Astrocyte (in vitro differentiated cells and primary cell): Measurements from ENCODE around the gene CXCR4. TPM values are rescaled to one million over a fixed set of nuclear protein-coding genes. Genes with fewer than 3 reads are reported as not detected.

Experiments
- DNase-seq: peaks from one replicate; pipeline ENCODE4 v3.0.0-alpha.2; 2010; ENCODE audit warnings: low read depth
- FAIRE-seq: peaks from 2 replicates; lab custom pipeline; 2011; peaks lifted over from hg19 to GRCh38; lab: Jason Lieb, UNC
- H2AFZ ChIP-seq: 2 replicates; pipeline ENCODE4 v1.6.0; 2012; ENCODE audit warnings: low read depth, low read length, inconsistent platforms
- H3K27ac ChIP-seq: 2 replicates; pipeline ENCODE4 v1.5.1; 2011; ENCODE audit warnings: low read depth, low read length, inconsistent platforms
- H3K27me3 ChIP-seq: 2 replicates; pipeline ENCODE4 v1.6.0; 2011; ENCODE audit warnings: low read length, inconsistent platforms; ENCODE audit not compliant: insufficient read depth
- H3K36me3 ChIP-seq: 2 replicates; pipeline ENCODE4 v1.5.1; 2011; ENCODE audit warnings: low read length, inconsistent platforms; ENCODE audit not compliant: insufficient read depth
- H3K4me1 ChIP-seq: 2 replicates; pipeline ENCODE4 v1.5.1; 2011; ENCODE audit warnings: low read length, inconsistent platforms; ENCODE audit not compliant: insufficient read depth
- H3K4me2 ChIP-seq: 2 replicates; pipeline ENCODE4 v1.6.0; 2012; ENCODE audit warnings: low read length, inconsistent platforms
- H3K4me3 ChIP-seq: 2 replicates; pipeline ENCODE4 v1.5.1; 2011; ENCODE audit warnings: low read depth, mild to moderate bottlenecking, low read length, inconsistent platforms; ENCODE audit not compliant: insufficient read depth
- H3K79me2 ChIP-seq: 2 replicates; pipeline ENCODE4 v1.6.0; 2012; ENCODE audit warnings: mild to moderate bottlenecking, low read length, inconsistent platforms; ENCODE audit not compliant: insufficient read depth
- H3K9ac ChIP-seq: 2 replicates; pipeline ENCODE4 v1.6.0; 2012; ENCODE audit warnings: mild to moderate bottlenecking, low read length, inconsistent platforms
- H3K9me3 ChIP-seq: 2 replicates; pipeline ENCODE4 v1.5.1; 2012; ENCODE audit warnings: low read depth, mild to moderate bottlenecking, low read length, inconsistent platforms; ENCODE audit not compliant: insufficient read depth
- H4K20me1 ChIP-seq: 2 replicates; pipeline ENCODE4 v1.6.0; 2012; ENCODE audit warnings: low read length, inconsistent platforms; ENCODE audit not compliant: insufficient read depth
- H3K27ac Mint-ChIP-seq: one replicate; pipeline ENCODE4 v1.8.0; 2021; ENCODE audit warnings: mild to moderate bottlenecking, mixed read lengths; ENCODE audit not compliant: unreplicated experiment
- H3K27me3 Mint-ChIP-seq: one replicate; pipeline ENCODE4 v1.8.0; 2021; ENCODE audit warnings: low read depth, mixed read lengths; ENCODE audit not compliant: unreplicated experiment
- H3K36me3 Mint-ChIP-seq: one replicate; pipeline ENCODE4 v1.8.0; 2021; ENCODE audit warnings: low read depth, mixed read lengths; ENCODE audit not compliant: unreplicated experiment
- H3K4me1 Mint-ChIP-seq: one replicate; pipeline ENCODE4 v1.8.0; 2021; ENCODE audit warnings: low read depth, mixed read lengths; ENCODE audit not compliant: unreplicated experiment
- H3K4me3 Mint-ChIP-seq: one replicate; pipeline ENCODE4 v1.8.0; 2021; ENCODE audit warnings: mild to moderate bottlenecking, moderate library complexity, mixed read lengths; ENCODE audit not compliant: unreplicated experiment
- H3K9me3 Mint-ChIP-seq: one replicate; pipeline ENCODE4 v1.8.0; 2021; ENCODE audit warnings: mild to moderate bottlenecking, mixed read lengths; ENCODE audit not compliant: unreplicated experiment
- EZH2 ChIP-seq: IDR thresholded peaks from 2 replicates; pipeline ENCODE4 v1.6.1; 2012; ENCODE audit warnings: mild to moderate bottlenecking, low read length, inconsistent platforms; ENCODE audit not compliant: insufficient read depth
- total RNA-seq: library from RNA; stranded (reverse); gene quantifications from 2 replicates; pipeline ENCODE4 v1.2.1, GENCODE V29; 2021
- TF ChIP-seq, protein P1 (sequence below): IDR thresholded peaks from 2 replicates; pipeline ENCODE4 v1.5.1; 2011; ENCODE audit warnings: low read depth, mild to moderate bottlenecking, inconsistent platforms, low read length, moderate library complexity; ENCODE audit not compliant: insufficient read depth

The CXCR4 gene
- total RNA-seq, 1 donor from 2014 or later: 4.1 TPM

DNA sequence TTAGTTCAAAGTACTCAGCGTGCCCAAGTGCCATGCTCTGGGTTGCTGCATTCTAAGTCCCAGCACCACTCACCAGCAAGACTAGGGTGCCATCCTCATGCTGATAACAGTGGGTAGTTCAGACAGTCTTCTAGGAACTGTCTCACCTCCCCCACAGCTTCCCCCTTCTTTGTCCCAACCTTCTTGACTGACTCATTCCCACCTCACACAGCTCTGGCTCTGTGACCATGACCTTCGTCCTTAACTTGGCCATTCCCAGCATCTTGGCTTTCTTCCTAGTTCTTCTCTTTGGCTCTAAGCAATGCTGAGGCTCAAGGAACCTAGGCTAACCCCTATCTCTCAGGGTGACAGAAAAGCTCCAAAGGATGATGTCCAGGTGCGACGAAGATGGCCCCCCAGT, 20.0 kb upstream of the CXCR4 start:
- H3K4me3 ChIP-seq: no peak overlapping the region
- H3K79me2 ChIP-seq: no peaks in the 10 kb centered on the region
- H2AFZ ChIP-seq: no peak overlapping the region
- H4K20me1 ChIP-seq: no peaks in the 10 kb centered on the region
- Mint-ChIP-seq H3K9me3 (no peaks in the 10 kb centered on the region), H3K27me3 (peaks cover 4% of the 10 kb centered on the region), H3K36me3 (no peaks in the 10 kb centered on the region), H3K27ac (no peak overlapping the region), H3K4me3 (no peak overlapping the region), H3K4me1 (peaks cover 21% of the 10 kb centered on the region)
- FAIRE-seq (no peak), DNase-seq (no peak)
- no peaks in the 10 kb centered on the region for H3K9me3 ChIP-seq
- TF ChIP-seq, protein P1, sequence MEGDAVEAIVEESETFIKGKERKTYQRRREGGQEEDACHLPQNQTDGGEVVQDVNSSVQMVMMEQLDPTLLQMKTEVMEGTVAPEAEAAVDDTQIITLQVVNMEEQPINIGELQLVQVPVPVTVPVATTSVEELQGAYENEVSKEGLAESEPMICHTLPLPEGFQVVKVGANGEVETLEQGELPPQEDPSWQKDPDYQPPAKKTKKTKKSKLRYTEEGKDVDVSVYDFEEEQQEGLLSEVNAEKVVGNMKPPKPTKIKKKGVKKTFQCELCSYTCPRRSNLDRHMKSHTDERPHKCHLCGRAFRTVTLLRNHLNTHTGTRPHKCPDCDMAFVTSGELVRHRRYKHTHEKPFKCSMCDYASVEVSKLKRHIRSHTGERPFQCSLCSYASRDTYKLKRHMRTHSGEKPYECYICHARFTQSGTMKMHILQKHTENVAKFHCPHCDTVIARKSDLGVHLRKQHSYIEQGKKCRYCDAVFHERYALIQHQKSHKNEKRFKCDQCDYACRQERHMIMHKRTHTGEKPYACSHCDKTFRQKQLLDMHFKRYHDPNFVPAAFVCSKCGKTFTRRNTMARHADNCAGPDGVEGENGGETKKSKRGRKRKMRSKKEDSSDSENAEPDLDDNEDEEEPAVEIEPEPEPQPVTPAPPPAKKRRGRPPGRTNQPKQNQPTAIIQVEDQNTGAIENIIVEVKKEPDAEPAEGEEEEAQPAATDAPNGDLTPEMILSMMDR: no peak
- no peak for TF ChIP-seq EZH2
- no peaks in the 10 kb centered on the region for H3K36me3 ChIP-seq
- no peak overlapping the region for H3K4me2 ChIP-seq
- H3K4me1 ChIP-seq: peaks cover 4% of the 10 kb centered on the region
- H3K27ac ChIP-seq: no peak overlapping the region
- H3K27me3 ChIP-seq: peaks cover 6% of the 10 kb centered on the region
- H3K9ac ChIP-seq: no peak overlapping the region

DNA sequence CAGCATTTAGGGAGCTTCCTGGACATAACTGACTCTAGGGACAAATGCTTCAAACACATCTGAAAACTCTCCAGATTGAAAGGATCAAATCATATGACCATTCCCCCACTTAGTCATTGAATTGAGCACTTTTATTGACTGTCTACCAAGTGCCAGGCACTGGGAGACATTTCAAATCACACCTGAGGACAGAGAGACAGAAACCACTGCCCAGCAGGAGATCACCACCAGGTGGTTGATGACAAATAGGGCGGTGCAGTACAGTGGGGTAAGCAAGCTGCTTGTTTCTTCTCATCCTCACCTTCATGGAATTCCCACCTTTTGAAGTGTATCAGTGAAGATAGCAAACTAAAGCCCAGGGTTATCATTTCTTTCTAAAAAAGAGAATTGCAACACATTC, 19.0 kb upstream of the CXCR4 start:
- Histone ChIP-seq H3K4me1 (peaks cover 4% of the 10 kb centered on the region), H3K36me3 (no peaks in the 10 kb centered on the region), H3K79me2 (no peaks in the 10 kb centered on the region), H3K9ac (no peak overlapping the region), H3K4me3 (no peak overlapping the region), H3K4me2 (no peak overlapping the region), H3K9me3 (no peaks in the 10 kb centered on the region), H3K27ac (no peak overlapping the region), H3K27me3 (peaks cover 6% of the 10 kb centered on the region), H2AFZ (no peak overlapping the region), H4K20me1 (no peaks in the 10 kb centered on the region)
- no peaks in the 10 kb centered on the region for H3K9me3 Mint-ChIP-seq
- no peak for DNase-seq
- H3K27ac Mint-ChIP-seq: no peak overlapping the region
- no peak for FAIRE-seq
- H3K4me3 Mint-ChIP-seq: no peak overlapping the region
- H3K36me3 Mint-ChIP-seq: no peaks in the 10 kb centered on the region
- no peak for TF ChIP-seq EZH2
- TF ChIP-seq, protein P1: no peak
- peaks cover 4% of the 10 kb centered on the region for H3K27me3 Mint-ChIP-seq
- H3K4me1 Mint-ChIP-seq: peaks cover 21% of the 10 kb centered on the region
